GM12878 (cell line): Measurements from ENCODE around the gene CELF2. TPM values are rescaled to one million over a fixed set of nuclear protein-coding genes. Genes with fewer than 3 reads are reported as not detected.
A peak's percentile ranks its signal among the peaks of the same experiment; 100 is the strongest.

Experiments used
- ATAC-seq: fragments of 200-7000 bp; cut with Tn5 transposase; 3 replicates; pipeline ENCODE4 v1.9.1; 2020; ENCODE audit warnings: mild to moderate bottlenecking, moderate library complexity
- BruUV-seq: library from RNA; stranded (reverse); fragments of 400-500 nt; replicated peaks from 2 replicates; lab custom pipeline; 2021; lab: Mats Ljungman, UMichigan
- CTCF ChIA-PET: fragments of 300-600 bp; sonication (Branson Sonifier 250); formaldehyde crosslinking; extraction: SDS; loops from one replicate; lab custom pipeline; 2021; ENCODE audit warnings: inconsistent platforms; lab: Yijun Ruan, JAX
- POLR2A ChIA-PET: fragments of 350-600 bp; formaldehyde crosslinking; extraction: SDS; loops from one replicate; lab custom pipeline; 2021; ENCODE audit warnings: inconsistent platforms; lab: Charles Lee
- RAD21 ChIA-PET: fragments of 300-600 bp; sonication (Branson Sonifier 250); formaldehyde crosslinking; loops from one replicate; lab custom pipeline; 2023; ENCODE audit warnings: antibody characterized with exemption; ENCODE audit not compliant: unreplicated experiment; lab: Charles Lee
- SMC1A ChIA-PET: fragments of 300-600 bp; sonication (Branson Sonifier 250); formaldehyde crosslinking; loops from one replicate; lab custom pipeline; 2023; ENCODE audit not compliant: unreplicated experiment, uncharacterized antibody; lab: Charles Lee
- DNase-seq: peaks from one replicate; pipeline ENCODE4 v3.0.0-alpha.2; 2011; ENCODE audit warnings: low read depth, low spot score
- FAIRE-seq: peaks from 3 replicates; lab custom pipeline; 2011; peaks lifted over from hg19 to GRCh38; lab: Jason Lieb, UNC
- H2AFZ ChIP-seq: 2 replicates; pipeline ENCODE4 v1.6.0; 2011; ENCODE audit warnings: low read depth, low read length, control low read depth; ENCODE audit not compliant: control insufficient read depth
- H3K27ac ChIP-seq: 2 replicates; pipeline ENCODE4 v1.5.1; 2011; ENCODE audit warnings: control low read depth; ENCODE audit not compliant: control insufficient read depth, insufficient read depth
- H3K27me3 ChIP-seq, 2 experiments: replicated peaks in 1 of 2; 2 replicates each; pipeline versions ENCODE4 v1.6.0 to v1.6.1; 2011; ENCODE audit warnings: low read length in 1 of 2; ENCODE audit not compliant: control insufficient read depth in 2 of 2, insufficient read depth in 2 of 2
- H3K36me3 ChIP-seq, 2 experiments: 2 replicates each; pipeline ENCODE4 v1.5.1; 2011; ENCODE audit warnings: low read length in 1 of 2; ENCODE audit not compliant: control insufficient read depth in 2 of 2, insufficient read depth in 2 of 2
- H3K4me1 ChIP-seq: 2 replicates; pipeline ENCODE4 v1.6.1; 2011; ENCODE audit warnings: mild to moderate bottlenecking, low read length, moderate library complexity, mixed read lengths; ENCODE audit not compliant: control insufficient read depth, insufficient read depth
- H3K4me2 ChIP-seq: 2 replicates; pipeline ENCODE4 v1.6.0; 2011; ENCODE audit warnings: control low read depth; ENCODE audit not compliant: control insufficient read depth, insufficient read depth
- H3K4me3 ChIP-seq: fragments of 200-600 bp; sonication (generic); 2 replicates; pipeline ENCODE4 v1.5.1; 2016
- H3K79me2 ChIP-seq: 2 replicates; pipeline ENCODE4 v1.6.0; 2011; ENCODE audit warnings: low read length; ENCODE audit not compliant: control insufficient read depth, insufficient read depth
- H3K9ac ChIP-seq: 2 replicates; pipeline ENCODE4 v1.8.0; 2011; ENCODE audit warnings: low read length, control low read depth, mixed read lengths; ENCODE audit not compliant: control insufficient read depth, insufficient read depth
- H3K9me3 ChIP-seq: replicated peaks from 3 replicates; pipeline ENCODE4 v1.5.1; 2011; ENCODE audit warnings: mild to moderate bottlenecking, low read length; ENCODE audit not compliant: control insufficient read depth, insufficient read depth
- H4K20me1 ChIP-seq: 2 replicates; pipeline ENCODE4 v1.6.0; 2011; ENCODE audit not compliant: control insufficient read depth, insufficient read depth
- BHLHE40 ChIP-seq, 2 experiments: fragments of 450-650 bp in 1 of 2; IDR thresholded peaks; 2 replicates each; pipeline ENCODE4 v1.6.1; 2011 to 2017; ENCODE audit warnings: low read depth in 2 of 2, borderline replicate concordance in 1 of 2, improper control_type of control experiment in 1 of 2, low read length in 1 of 2, mild to moderate bottlenecking in 1 of 2
- CBFB ChIP-seq: IDR thresholded peaks from 2 replicates; pipeline ENCODE4 v1.6.1; 2016; ENCODE audit warnings: antibody characterized with exemption, low read depth
- CUX1 ChIP-seq: IDR thresholded peaks from 2 replicates; pipeline ENCODE4 v1.6.1; 2012; ENCODE audit warnings: improper control_type of control experiment, low read depth, low read length; ENCODE audit not compliant: insufficient replicate concordance
- LARP7 ChIP-seq: fragments of 450-650 bp; IDR thresholded peaks from 2 replicates; pipeline ENCODE4 v1.6.1; 2017; ENCODE audit warnings: mild to moderate bottlenecking
- MTA3 ChIP-seq: IDR thresholded peaks from 2 replicates; pipeline ENCODE4 v1.6.1; 2012; ENCODE audit warnings: low read length, inconsistent platforms, borderline replicate concordance
- SUZ12 ChIP-seq: fragments of 200-600 bp; sonication (generic); IDR thresholded peaks from one replicate; pipeline ENCODE4 v1.6.1; 2018; ENCODE audit warnings: antibody characterized with exemption, mild to moderate bottlenecking; ENCODE audit not compliant: unreplicated experiment
- WRNIP1 ChIP-seq: IDR thresholded peaks from 2 replicates; pipeline ENCODE4 v1.6.1; 2011; ENCODE audit warnings: low read depth, low read length, improper control_type of control experiment, borderline replicate concordance
- ZBED1 ChIP-seq: IDR thresholded peaks from 2 replicates; pipeline ENCODE4 v1.6.1; 2016; ENCODE audit warnings: borderline replicate concordance
- ZNF687 ChIP-seq: fragments of 450-650 bp; IDR thresholded peaks from 2 replicates; pipeline ENCODE4 v1.6.1; 2017; ENCODE audit warnings: mild to moderate bottlenecking, moderate library complexity
- WGBS: methylation state at CpG from one replicate; pipeline ENCODE4 v1.1.6; 2016; ENCODE audit warnings: low lambda C conversion rate; ENCODE audit not compliant: insufficient replicate concordance, insufficient coverage; ENCODE audit errors: missing lambda C conversion rate; 5-methylcytosine and 5-hydroxymethylcytosine counted together
- in situ Hi-C: fragments of 300-500 bp; cut with MboI; formaldehyde crosslinking; loops from 9 replicates; pipeline ENCODE4 v1.14.3; 2018; ENCODE audit warnings: mixed read lengths
- intact Hi-C: fragments of 100-400 bp; cut with micrococcal nuclease; formaldehyde crosslinking; loops from one replicate; pipeline ENCODE4 v1.14.2; 2022; ENCODE audit not compliant: unreplicated experiment
- polyA plus RNA-seq, 11 experiments: library from polyadenylated mRNA; depleted of rRNA in 4 of 11; unstranded in 6 of 11; stranded (reverse) in 5 of 11; fragments of >200 nt; fragmentation: Nextera tagmentation in 4 of 11; fragmentation: Illumina TruSeq in 1 of 11; extraction: Ambion mirVana in 4 of 11; extraction: Trizol in 1 of 11; gene quantifications; 1 replicate in 1 of 11; 2 replicates in 10 of 11; pipeline versions ENCODE4 v1.2.1 to v1.2.3, GENCODE V29; 2011 to 2016; ENCODE audit warnings: inconsistent platforms in 2 of 11, missing spikeins in 2 of 11, low read depth in 1 of 11
- total RNA-seq, 4 experiments: library from RNA; depleted of rRNA in 3 of 4; stranded (reverse); fragments of >200 nt in 3 of 4; fragmentation: Illumina TruSeq in 1 of 4; extraction: Trizol in 1 of 4; gene quantifications; 2 replicates each; pipeline versions ENCODE4 v1.2.1 to v1.2.3, GENCODE V29; 2013 to 2021

Gene CELF2
- total and polyA plus RNA-seq, 10 of the 15 experiments (the other 5 are each of a cell fraction or from before 2014, with no cell fraction given) = 20.8 to 129 (median 86.3) TPM

- TF ChIP-seq CUX1 = no peak
- TF ChIP-seq SUZ12 = no peak
- TF ChIP-seq, all 136 proteins: peak for 0
Measured at GRCh38 chr10:11166550-11166949, 148.9 kb downstream of the CELF2 start (continued).

- H3K36me3 ChIP-seq = peaks cover 0 to 3% of the 10 kb centered on the region in 2 experiments; a peak in 3 of 4 replicates
- in situ Hi-C loops (no loop called here), intact Hi-C loops (loop anchor here (5.0 to 10.0 kb wide), 2 partner anchors 180 to 437 kb away; no protein-coding TSS in a partner anchor)
- RAD21 ChIA-PET = interaction anchor here (1.0 to 7.3 kb wide), 11 partner anchors 7 to 105 kb away, joined by 3 to 87 read pairs (median 11); no protein-coding TSS in a partner anchor
- CTCF ChIA-PET = interaction anchor here (0.7 to 13.9 kb wide), 13 partner anchors 6 to 103 kb away, joined by 3 to 114 read pairs (median 6); no protein-coding TSS in a partner anchor
- H3K4me1 ChIP-seq = peaks cover 11% of the 10 kb centered on the region
- no peak for DNase-seq
- H3K4me2 ChIP-seq = peak overlapping the region; percentile 98
- peak overlapping the region; percentile 95 for H3K27ac ChIP-seq
- no peak for FAIRE-seq
- no peaks in the 10 kb centered on the region for H4K20me1 ChIP-seq
- H3K9me3 ChIP-seq = no peaks in the 10 kb centered on the region
- H3K27me3 ChIP-seq = no peaks in the 10 kb centered on the region
- BruUV-seq = TSS peak; percentile 27
- H3K4me3 ChIP-seq = peak overlapping the region; percentile 96
- no peak for ATAC-seq
- H2AFZ ChIP-seq = no peak overlapping the region
- SMC1A ChIA-PET = interaction anchor here (0.7 to 18.3 kb wide), 6 partner anchors 8 to 103 kb away, joined by 3 to 417 read pairs (median 93); no protein-coding TSS in a partner anchor
- H3K79me2 ChIP-seq = peaks cover 88% of the 10 kb centered on the region
- POLR2A ChIA-PET = interaction anchor here (0.9 to 1.3 kb wide), 8 partner anchors 10 to 81 kb away, joined by 3 to 8 read pairs (median 4); no protein-coding TSS in a partner anchor
- 2% methylated on average over 7 of the region's 7 CpGs for WGBS
- peak overlapping the region; percentile 93 for H3K9ac ChIP-seq
- no peak for TF ChIP-seq MTA3
- TF ChIP-seq ZBED1 = peak; percentile 30; the same call in 1 of the 2 replicates
- TF ChIP-seq ZNF687 = peak; percentile 71
- TF ChIP-seq LARP7 = 0 out of 2 replicates have a peak, but pooled peaks have one; percentile 9
- 0 out of 2 replicates have a peak, but pooled peaks have one; percentile 33 for TF ChIP-seq WRNIP1
- TF ChIP-seq CBFB = 0 out of 2 replicates have a peak, but pooled peaks have one; percentile 22
- peak; percentile 75 to 80 for TF ChIP-seq BHLHE40 (IDR thresholded peaks at IDR 0.05; ENCODE audit: borderline replicate concordance in 1 of 2, low read depth in 2 of 2, low read length in 1 of 2)
Measured at GRCh38 chr10:11167233-11167966, 149.7 kb downstream of the CELF2 start.
